ENCODE measurements around the gene TTC13. TPM values are rescaled to one million over a fixed set of nuclear protein-coding genes. Genes with fewer than 3 reads are reported as not detected.

TTC13 gene
- total RNA-seq, 1 donor from 2014 or later = 23.0 TPM

GRCh38 chr1:230905733-230906132, 72.9 kb downstream of the TTC13 start:
- no peak for DNase-seq (ENCODE audit: low spot score)

DNA sequence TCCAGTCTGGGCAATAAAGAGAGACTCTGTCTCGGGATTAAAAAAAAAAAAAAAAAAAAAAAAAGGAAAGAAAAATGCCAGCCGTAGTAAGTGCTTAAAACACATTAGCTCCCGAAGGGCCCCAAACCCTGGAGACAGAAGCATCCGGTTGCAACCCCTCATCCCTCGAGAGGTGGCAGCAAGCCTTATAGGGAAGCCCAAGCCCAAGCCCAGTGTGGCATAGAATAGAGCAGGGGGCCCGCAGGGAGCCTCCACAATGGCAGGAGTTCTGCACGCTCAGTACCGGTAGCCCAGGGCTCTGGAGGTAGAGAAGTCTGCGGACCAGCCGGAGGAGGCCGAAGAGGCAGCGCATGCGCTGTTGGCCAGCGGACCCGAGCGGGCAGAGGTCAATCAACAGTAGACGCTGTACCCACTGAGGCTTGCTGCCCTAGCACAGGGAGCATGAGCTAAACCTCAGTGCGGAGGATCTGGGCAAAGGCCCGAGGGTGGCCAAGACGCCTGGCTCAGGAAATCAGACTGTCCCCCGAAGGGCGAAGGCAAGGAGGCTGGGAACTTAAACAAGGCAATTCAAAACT, 76.2 kb downstream of the TTC13 start:
- H3K27me3 Mint-ChIP-seq (ENCODE audit: insufficient read depth, low read depth) = peaks cover 2% of the 10 kb centered on the region
- DNase-seq (ENCODE audit: low spot score) = no peak
- Histone ChIP-seq H4K20me1 (ENCODE audit: low read depth) (no peaks in the 10 kb centered on the region), H3K27ac (no peak overlapping the region), H3F3A (ENCODE audit: low read depth) (no peaks in the 10 kb centered on the region), H3K36me3 (no peaks in the 10 kb centered on the region), H3K4me3 (no peak overlapping the region), H2AFZ (replicated peaks) (no peak overlapping the region), H3K9me3 (ENCODE audit: low read depth) (no peaks in the 10 kb centered on the region), H3K4me1 (no peaks in the 10 kb centered on the region), H3K9ac (no peak overlapping the region), H3K4me2 (no peak overlapping the region), H3K27me3 (no peaks in the 10 kb centered on the region), H3K79me2 (ENCODE audit: low read depth) (no peaks in the 10 kb centered on the region)
- no peaks in the 10 kb centered on the region for H3K9me3 Mint-ChIP-seq
- peaks cover 11% of the 10 kb centered on the region for H3K4me1 Mint-ChIP-seq
- TF ChIP-seq EZH2 (IDR thresholded peaks at IDR 0.05) (no peak), EZH2phosphoT487 (IDR thresholded peaks at IDR 0.05) (no peak)
- TF ChIP-seq, protein P1, sequence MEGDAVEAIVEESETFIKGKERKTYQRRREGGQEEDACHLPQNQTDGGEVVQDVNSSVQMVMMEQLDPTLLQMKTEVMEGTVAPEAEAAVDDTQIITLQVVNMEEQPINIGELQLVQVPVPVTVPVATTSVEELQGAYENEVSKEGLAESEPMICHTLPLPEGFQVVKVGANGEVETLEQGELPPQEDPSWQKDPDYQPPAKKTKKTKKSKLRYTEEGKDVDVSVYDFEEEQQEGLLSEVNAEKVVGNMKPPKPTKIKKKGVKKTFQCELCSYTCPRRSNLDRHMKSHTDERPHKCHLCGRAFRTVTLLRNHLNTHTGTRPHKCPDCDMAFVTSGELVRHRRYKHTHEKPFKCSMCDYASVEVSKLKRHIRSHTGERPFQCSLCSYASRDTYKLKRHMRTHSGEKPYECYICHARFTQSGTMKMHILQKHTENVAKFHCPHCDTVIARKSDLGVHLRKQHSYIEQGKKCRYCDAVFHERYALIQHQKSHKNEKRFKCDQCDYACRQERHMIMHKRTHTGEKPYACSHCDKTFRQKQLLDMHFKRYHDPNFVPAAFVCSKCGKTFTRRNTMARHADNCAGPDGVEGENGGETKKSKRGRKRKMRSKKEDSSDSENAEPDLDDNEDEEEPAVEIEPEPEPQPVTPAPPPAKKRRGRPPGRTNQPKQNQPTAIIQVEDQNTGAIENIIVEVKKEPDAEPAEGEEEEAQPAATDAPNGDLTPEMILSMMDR (IDR thresholded peaks at IDR 0.05) = no peak
- no peak overlapping the region for H3K4me3 Mint-ChIP-seq
- no peak overlapping the region for H3K27ac Mint-ChIP-seq
- H3K36me3 Mint-ChIP-seq = peaks cover 10% of the 10 kb centered on the region

More at GRCh38 chr1:230905733-230906132, 72.9 kb downstream of the TTC13 start:
- no peaks in the 10 kb centered on the region for H3F3A ChIP-seq (ENCODE audit: low read depth)
- Mint-ChIP-seq H3K27ac (peak overlapping the region; percentile 47), H3K9me3 (no peaks in the 10 kb centered on the region), H3K36me3 (peaks cover 10% of the 10 kb centered on the region), H3K27me3 (ENCODE audit: insufficient read depth, low read depth) (peaks cover 2% of the 10 kb centered on the region), H3K4me1 (peaks cover 11% of the 10 kb centered on the region), H3K4me3 (no peak overlapping the region)
- H3K36me3 ChIP-seq = no peaks in the 10 kb centered on the region
- no peak overlapping the region for H2AFZ ChIP-seq (replicated peaks)
- no peak overlapping the region for H3K27ac ChIP-seq
- no peak overlapping the region for H3K9ac ChIP-seq
- no peaks in the 10 kb centered on the region for H3K79me2 ChIP-seq (ENCODE audit: low read depth)
- H3K4me3 ChIP-seq = no peak overlapping the region
- H3K4me1 ChIP-seq = no peaks in the 10 kb centered on the region
- TF ChIP-seq, protein P1 (IDR thresholded peaks at IDR 0.05) = no peak
- TF ChIP-seq EZH2 (IDR thresholded peaks at IDR 0.05) (no peak), EZH2phosphoT487 (IDR thresholded peaks at IDR 0.05) (no peak)
- no peaks in the 10 kb centered on the region for H4K20me1 ChIP-seq (ENCODE audit: low read depth)
- H3K9me3 ChIP-seq (ENCODE audit: low read depth) = no peaks in the 10 kb centered on the region
- no peak overlapping the region for H3K4me2 ChIP-seq
- H3K27me3 ChIP-seq = no peaks in the 10 kb centered on the region

DNA sequence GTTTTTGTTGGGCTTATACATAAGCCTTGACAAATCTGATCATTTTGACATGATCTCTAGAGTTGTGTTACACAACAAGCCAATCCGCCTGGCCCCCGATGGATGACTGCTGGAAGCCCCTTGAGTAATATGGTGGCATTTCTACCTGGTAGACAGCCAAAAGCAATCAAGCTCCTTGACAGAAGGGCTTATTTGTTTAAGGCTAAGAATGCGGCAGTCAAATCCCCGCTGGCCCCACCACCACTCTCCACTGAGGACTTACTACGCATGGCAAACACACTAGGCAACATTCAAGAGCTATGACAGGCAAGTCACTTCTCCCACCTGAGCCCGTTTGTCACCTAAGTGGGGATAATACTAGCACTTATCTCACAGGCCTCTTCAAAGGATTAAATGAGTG, 77.0 kb downstream of the TTC13 start:
- H3K27ac Mint-ChIP-seq = no peak overlapping the region
- no peak overlapping the region for H2AFZ ChIP-seq (replicated peaks)

More for the DNA sequence above, 77.0 kb downstream of the TTC13 start:
- Histone ChIP-seq H3K4me3 (no peak overlapping the region), H4K20me1 (ENCODE audit: low read depth) (no peaks in the 10 kb centered on the region), H3K79me2 (ENCODE audit: low read depth) (no peaks in the 10 kb centered on the region), H3K4me1 (no peaks in the 10 kb centered on the region), H3K4me2 (no peak overlapping the region), H3F3A (ENCODE audit: low read depth) (no peaks in the 10 kb centered on the region), H3K36me3 (no peaks in the 10 kb centered on the region), H3K27me3 (no peaks in the 10 kb centered on the region), H3K9me3 (ENCODE audit: low read depth) (no peaks in the 10 kb centered on the region), H3K27ac (no peak overlapping the region), H3K9ac (no peak overlapping the region)
- H3K4me3 Mint-ChIP-seq = no peak overlapping the region
- H3K4me1 Mint-ChIP-seq = peaks cover 11% of the 10 kb centered on the region
- H3K9me3 Mint-ChIP-seq = no peaks in the 10 kb centered on the region
- peaks cover 2% of the 10 kb centered on the region for H3K27me3 Mint-ChIP-seq (ENCODE audit: insufficient read depth, low read depth)
- peaks cover 8% of the 10 kb centered on the region for H3K36me3 Mint-ChIP-seq
- DNase-seq (ENCODE audit: low spot score) = no peak
- TF ChIP-seq EZH2phosphoT487 (IDR thresholded peaks at IDR 0.05) (no peak), EZH2 (IDR thresholded peaks at IDR 0.05) (no peak)
- TF ChIP-seq, protein P1 (IDR thresholded peaks at IDR 0.05) = no peak
